ENCODE data around the gene HPN.

DNA sequence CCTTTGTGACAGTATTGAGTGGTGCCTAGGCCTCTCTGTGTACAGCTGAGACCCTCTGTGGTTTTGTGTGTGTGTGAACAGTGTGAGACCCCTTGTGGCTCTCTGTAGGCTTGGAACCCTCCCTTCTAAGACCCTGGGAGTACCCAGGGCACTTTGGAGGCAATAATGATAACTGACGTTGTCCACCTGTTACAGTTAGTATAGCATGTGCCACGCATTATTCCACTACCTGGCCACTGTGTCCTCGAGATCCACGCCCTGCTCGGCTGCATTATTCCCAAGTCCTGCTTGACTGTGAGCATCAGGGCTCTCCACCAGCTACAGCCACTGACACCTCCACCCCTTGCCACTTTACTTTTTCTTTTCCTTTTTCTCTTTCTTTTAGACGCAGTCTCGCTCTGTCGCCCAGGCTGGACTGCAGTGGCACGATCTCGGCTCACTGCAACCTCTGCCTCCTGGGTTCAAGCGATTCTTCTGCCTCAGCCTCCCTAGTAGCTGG, 39.4 kb upstream of the HPN start:
- no peak for TF ChIP-seq CTCF (IDR thresholded peaks at IDR 0.05; ENCODE audit: low read length)
- TF ChIP-seq EZH2 (IDR thresholded peaks at IDR 0.05; ENCODE audit: borderline replicate concordance, low read length): no peak
